Endothelial cell of umbilical vein (primary cell): ENCODE data around the gene SSH2. TPM values are rescaled to one million over a fixed set of nuclear protein-coding genes. Genes with fewer than 3 reads are reported as not detected.
A peak's percentile ranks its signal among the peaks of the same experiment; 100 is the strongest.

Source experiments
- BruUV-seq: library from RNA; stranded (reverse); fragments of 400-500 nt; replicated peaks from 2 replicates; lab custom pipeline; 2021; lab: Mats Ljungman, UMichigan
- CTCF ChIA-PET: fragments of 300-600, 350-600 bp; sonication (Branson Sonifier 250); formaldehyde crosslinking; loops from one replicate; lab custom pipeline; 2021; ENCODE audit warnings: antibody characterized with exemption, inconsistent platforms; lab: Charles Lee
- POLR2A ChIA-PET: fragments of 300-600, 350-600 bp; sonication (Branson Sonifier 250); formaldehyde crosslinking; loops from one replicate; lab custom pipeline; 2021; ENCODE audit warnings: antibody characterized with exemption, inconsistent platforms; lab: Charles Lee
- DNase-seq: peaks from one replicate; pipeline ENCODE4 v3.0.0-alpha.2; 2011; ENCODE audit warnings: low read depth, low spot score
- FAIRE-seq: peaks from 2 replicates; lab custom pipeline; 2011; peaks lifted over from hg19 to GRCh38; lab: Jason Lieb, UNC
- H2AFZ ChIP-seq: 2 replicates; pipeline ENCODE4 v1.6.0; 2012; ENCODE audit warnings: low read depth, low read length, control low read depth, inconsistent platforms
- H3K27ac ChIP-seq: 2 replicates; pipeline ENCODE4 v1.5.1; 2011; ENCODE audit warnings: low read depth, mild to moderate bottlenecking, control low read depth, low read length, moderate library complexity; ENCODE audit not compliant: insufficient read depth
- H3K27me3 ChIP-seq, 2 experiments: 2 replicates each; pipeline versions ENCODE4 v1.6.0 to v1.6.1; 2011; ENCODE audit warnings: low read length in 2 of 2, mixed read lengths in 1 of 2; ENCODE audit not compliant: control insufficient read depth in 2 of 2, insufficient read depth in 2 of 2
- H3K36me3 ChIP-seq, 2 experiments: 2 replicates in 1 of 2; 3 replicates in 1 of 2; pipeline ENCODE4 v1.5.1; 2011; ENCODE audit warnings: low read length in 2 of 2, mild to moderate bottlenecking in 1 of 2, moderate library complexity in 1 of 2; ENCODE audit not compliant: control insufficient read depth in 2 of 2, insufficient read depth in 2 of 2; ENCODE audit errors: extremely low read depth in 1 of 2
- H3K4me1 ChIP-seq: 3 replicates; pipeline ENCODE4 v1.5.1; 2011; ENCODE audit warnings: mild to moderate bottlenecking, low read length; ENCODE audit not compliant: control insufficient read depth, insufficient read depth; ENCODE audit errors: extremely low read depth
- H3K4me2 ChIP-seq: 2 replicates; pipeline ENCODE4 v1.6.1; 2011; ENCODE audit warnings: low read length, control low read depth, mixed read lengths; ENCODE audit not compliant: insufficient read depth
- H3K4me3 ChIP-seq, 3 experiments: fragments of 200-600 bp in 1 of 3; sonication (generic), shearing (Covaris generic) in 1 of 3; replicated peaks in 1 of 3; 2 replicates each; pipeline ENCODE4 v1.5.1; 2011 to 2016; ENCODE audit warnings: control low read depth in 3 of 3, low read length in 3 of 3, mild to moderate bottlenecking in 2 of 3, inconsistent platforms in 1 of 3, low read depth in 1 of 3, moderate library complexity in 1 of 3; ENCODE audit not compliant: insufficient read depth in 1 of 3
- H3K79me2 ChIP-seq: 2 replicates; pipeline ENCODE4 v1.6.0; 2012; ENCODE audit warnings: low read length, inconsistent platforms; ENCODE audit not compliant: control insufficient read depth, insufficient read depth
- H3K9ac ChIP-seq: replicated peaks from 2 replicates; pipeline ENCODE3; 2011; ENCODE audit warnings: low read length, control low read depth; ENCODE audit not compliant: insufficient read depth; ENCODE audit errors: extremely low read depth
- H3K9me1 ChIP-seq: replicated peaks from 3 replicates; pipeline ENCODE4 v1.6.0; 2011; ENCODE audit warnings: mild to moderate bottlenecking, low read length; ENCODE audit not compliant: control insufficient read depth, insufficient read depth; ENCODE audit errors: extremely low read depth
- H3K9me3 ChIP-seq: replicated peaks from 2 replicates; pipeline ENCODE4 v1.5.1; 2012; ENCODE audit warnings: low read length, inconsistent platforms; ENCODE audit not compliant: control insufficient read depth, insufficient read depth
- H4K20me1 ChIP-seq: replicated peaks from 2 replicates; pipeline ENCODE3; 2011; ENCODE audit warnings: mild to moderate bottlenecking, low read length; ENCODE audit not compliant: control insufficient read depth, insufficient read depth; ENCODE audit errors: extremely low read depth
- EZH2 ChIP-seq: IDR thresholded peaks from 2 replicates; pipeline ENCODE4 v1.6.1; 2012; ENCODE audit warnings: borderline replicate concordance, low read depth, mild to moderate bottlenecking, moderate library complexity, low read length, inconsistent platforms; ENCODE audit not compliant: severe bottlenecking
- FOS ChIP-seq: IDR thresholded peaks from 2 replicates; pipeline ENCODE4 v1.6.1; 2011; ENCODE audit warnings: mild to moderate bottlenecking, low read length, moderate library complexity, borderline replicate concordance; ENCODE audit not compliant: insufficient read depth
- GATA2 ChIP-seq: IDR thresholded peaks from 2 replicates; pipeline ENCODE4 v1.7.0; 2011; ENCODE audit warnings: low read depth, mild to moderate bottlenecking, moderate library complexity, mixed read lengths, low read length; ENCODE audit not compliant: insufficient read length, insufficient read depth
- JUN ChIP-seq: IDR thresholded peaks from 2 replicates; pipeline ENCODE4 v1.6.1; 2011; ENCODE audit warnings: borderline replicate concordance, low read depth; ENCODE audit not compliant: insufficient read length, insufficient read depth
- MYC ChIP-seq: IDR thresholded peaks from one replicate; pipeline ENCODE4 v1.6.1; 2011; ENCODE audit warnings: mild to moderate bottlenecking, low read depth, low read length
- POLR2A ChIP-seq: IDR thresholded peaks from 2 replicates; pipeline ENCODE4 v1.6.1; 2012; ENCODE audit warnings: low read depth, mild to moderate bottlenecking, control low read depth, low read length
- POLR2AphosphoS5 ChIP-seq: IDR thresholded peaks from 2 replicates; pipeline ENCODE4 v1.6.1; 2012; ENCODE audit warnings: low read depth, mild to moderate bottlenecking, control low read depth, low read length, moderate library complexity; ENCODE audit not compliant: insufficient read depth
- dilution Hi-C: fragments of 300-500 bp; cut with MboI; formaldehyde crosslinking; loops from one replicate; pipeline ENCODE4 v1.15.0; 2019; ENCODE audit warnings: low sequenced_read_pairs; ENCODE audit not compliant: extremely low pct_ligation_motif_present
- intact Hi-C: fragments of 100-400 bp; cut with micrococcal nuclease; formaldehyde crosslinking; loops from one replicate; pipeline ENCODE4 v1.10.0; 2022
- polyA plus RNA-seq, 4 experiments: library from polyadenylated mRNA; depleted of rRNA in 3 of 4; stranded (reverse) in 3 of 4; unstranded in 1 of 4; fragments of >200 nt; gene quantifications; 2 replicates each; pipeline versions ENCODE4 v1.2.1 to v1.2.3, GENCODE V29; 2011 to 2012; ENCODE audit warnings: missing spikeins in 1 of 4
- total RNA-seq: library from RNA; stranded (reverse); gene quantifications from 2 replicates; pipeline ENCODE4 v1.2.3, GENCODE V29; 2021
- TF ChIP-seq, protein P1 (sequence below): IDR thresholded peaks from 2 replicates; pipeline ENCODE4 v1.6.1; 2011; ENCODE audit not compliant: insufficient read depth, insufficient read length
- TF ChIP-seq, protein P2 (sequence below), 2 donors: IDR thresholded peaks; 1 replicate in 1 of 2; 2 replicates in 1 of 2; pipeline ENCODE4 v1.5.1; 2011; ENCODE audit warnings: low read length in 2 of 2, mild to moderate bottlenecking in 2 of 2, moderate library complexity in 2 of 2, control low read depth in 1 of 2, inconsistent platforms in 1 of 2, low read depth in 1 of 2; ENCODE audit not compliant: insufficient read depth in 1 of 2; ENCODE audit errors: extremely low read depth in 1 of 2

SSH2 gene
- total and polyA plus RNA-seq, 2 donors (not counting 3 experiments of a cell fraction or from before 2014, with no cell fraction given) = 24.6 to 60.9 TPM

GRCh38 chr17:29867643-29868181 is 62.3 kb downstream of the SSH2 start:
- no TSS peak for BruUV-seq
- Histone ChIP-seq H2AFZ (no peak overlapping the region), H3K9ac (no peak overlapping the region), H3K9me3 (no peaks in the 10 kb centered on the region), H3K4me2 (no peak overlapping the region), H3K9me1 (no peaks in the 10 kb centered on the region), H4K20me1 (peaks cover 8% of the 10 kb centered on the region), H3K79me2 (peaks cover 2% of the 10 kb centered on the region), H3K4me3 (no peak overlapping the region), H3K27me3 (no peaks in the 10 kb centered on the region), H3K4me1 (no peaks in the 10 kb centered on the region), H3K27ac (no peak overlapping the region), H3K36me3 (no peaks in the 10 kb centered on the region)
- dilution Hi-C loops = no loop called here
- CTCF ChIA-PET = interaction anchor here (0.6 to 4.2 kb wide), 33 partner anchors 9 to 250 kb away, joined by 3 to 201 read pairs (median 6); partner anchors contain the start of genes EFCAB5 and SSH2
- TF ChIP-seq POLR2AphosphoS5 (no peak), EZH2 (no peak), GATA2 (no peak), JUN (no peak), FOS (no peak), POLR2A (no peak), MYC (no peak)
- TF ChIP-seq, protein P1, sequence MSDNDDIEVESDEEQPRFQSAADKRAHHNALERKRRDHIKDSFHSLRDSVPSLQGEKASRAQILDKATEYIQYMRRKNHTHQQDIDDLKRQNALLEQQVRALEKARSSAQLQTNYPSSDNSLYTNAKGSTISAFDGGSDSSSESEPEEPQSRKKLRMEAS = no peak
- TF ChIP-seq, protein P2, sequence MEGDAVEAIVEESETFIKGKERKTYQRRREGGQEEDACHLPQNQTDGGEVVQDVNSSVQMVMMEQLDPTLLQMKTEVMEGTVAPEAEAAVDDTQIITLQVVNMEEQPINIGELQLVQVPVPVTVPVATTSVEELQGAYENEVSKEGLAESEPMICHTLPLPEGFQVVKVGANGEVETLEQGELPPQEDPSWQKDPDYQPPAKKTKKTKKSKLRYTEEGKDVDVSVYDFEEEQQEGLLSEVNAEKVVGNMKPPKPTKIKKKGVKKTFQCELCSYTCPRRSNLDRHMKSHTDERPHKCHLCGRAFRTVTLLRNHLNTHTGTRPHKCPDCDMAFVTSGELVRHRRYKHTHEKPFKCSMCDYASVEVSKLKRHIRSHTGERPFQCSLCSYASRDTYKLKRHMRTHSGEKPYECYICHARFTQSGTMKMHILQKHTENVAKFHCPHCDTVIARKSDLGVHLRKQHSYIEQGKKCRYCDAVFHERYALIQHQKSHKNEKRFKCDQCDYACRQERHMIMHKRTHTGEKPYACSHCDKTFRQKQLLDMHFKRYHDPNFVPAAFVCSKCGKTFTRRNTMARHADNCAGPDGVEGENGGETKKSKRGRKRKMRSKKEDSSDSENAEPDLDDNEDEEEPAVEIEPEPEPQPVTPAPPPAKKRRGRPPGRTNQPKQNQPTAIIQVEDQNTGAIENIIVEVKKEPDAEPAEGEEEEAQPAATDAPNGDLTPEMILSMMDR (IDR thresholded peaks at IDR 0.05; ENCODE audit: extremely low read depth in 1 of 2, insufficient read depth in 1 of 2, low read depth in 1 of 2, low read length in 2 of 2) = no peak
- FAIRE-seq (no peak), DNase-seq (peak; percentile 40)
- intact Hi-C loops = loop anchor here (1.0 kb wide), 1 partner anchor 64 kb away; no protein-coding TSS in a partner anchor
- POLR2A ChIA-PET = no interaction called here
